Endothelial cell (in vitro differentiated cells): ENCODE data around the gene GP1BB. TPM values are rescaled to one million over a fixed set of nuclear protein-coding genes. Genes with fewer than 3 reads are reported as not detected.
A peak's percentile ranks its signal among the peaks of the same experiment; 100 is the strongest.

Experiments used
- DNase-seq: peaks from one replicate; pipeline ENCODE4 v3.0.0; 2021; ENCODE audit warnings: low spot score
- H3K27ac Mint-ChIP-seq: one replicate; pipeline ENCODE4 v1.8.0; 2021; ENCODE audit warnings: mixed read lengths, inconsistent platforms; ENCODE audit not compliant: unreplicated experiment
- H3K27me3 Mint-ChIP-seq: one replicate; pipeline ENCODE4 v1.8.0; 2021; ENCODE audit warnings: mild to moderate bottlenecking, moderate library complexity, mixed read lengths, inconsistent platforms; ENCODE audit not compliant: unreplicated experiment
- H3K36me3 Mint-ChIP-seq: one replicate; pipeline ENCODE4 v1.8.0; 2021; ENCODE audit warnings: mild to moderate bottlenecking, low read depth, mixed read lengths, inconsistent platforms; ENCODE audit not compliant: unreplicated experiment
- H3K4me1 Mint-ChIP-seq: one replicate; pipeline ENCODE4 v1.8.0; 2021; ENCODE audit warnings: mild to moderate bottlenecking, mixed read lengths, inconsistent platforms; ENCODE audit not compliant: unreplicated experiment
- H3K4me3 Mint-ChIP-seq: one replicate; pipeline ENCODE4 v1.8.0; 2021; ENCODE audit warnings: mild to moderate bottlenecking, mixed read lengths, inconsistent platforms; ENCODE audit not compliant: unreplicated experiment
- H3K9me3 Mint-ChIP-seq: one replicate; pipeline ENCODE4 v1.8.0; 2021; ENCODE audit warnings: mixed read lengths, inconsistent platforms; ENCODE audit not compliant: unreplicated experiment
- CTCF ChIP-seq: fragments of 200-600 bp; sonication (generic); IDR thresholded peaks from one replicate; pipeline ENCODE4 v1.5.0; 2021; ENCODE audit warnings: antibody characterized with exemption; ENCODE audit not compliant: unreplicated experiment
- total RNA-seq: library from RNA; stranded (reverse); fragmentation: NEBNext Ultra II Directional; extraction: Animal tissue kit (Norgen Biotek cat#: 25700); gene quantifications from one replicate; pipeline ENCODE4 v1.2.1, GENCODE V29; 2021; ENCODE audit not compliant: unreplicated experiment

Gene GP1BB
- total RNA-seq, 1 donor from 2014 or later = not detected

- peaks cover 4% of the 10 kb centered on the region for H3K36me3 Mint-ChIP-seq
- H3K9me3 Mint-ChIP-seq = no peaks in the 10 kb centered on the region
- H3K4me3 Mint-ChIP-seq = no peak overlapping the region
- H3K4me1 Mint-ChIP-seq = peaks cover 2% of the 10 kb centered on the region
- no peak for TF ChIP-seq CTCF
- H3K27me3 Mint-ChIP-seq = peaks cover 24% of the 10 kb centered on the region
- no peak for DNase-seq
- no peak overlapping the region for H3K27ac Mint-ChIP-seq
Measured at GRCh38 chr22:19715188-19715930, 8.0 kb upstream of the GP1BB start.

- Mint-ChIP-seq H3K4me1 (peaks cover 2% of the 10 kb centered on the region), H3K9me3 (no peaks in the 10 kb centered on the region), H3K27ac (no peak overlapping the region), H3K27me3 (peaks cover 33% of the 10 kb centered on the region), H3K4me3 (no peak overlapping the region), H3K36me3 (peaks cover 7% of the 10 kb centered on the region)
- no peak for DNase-seq
- no peak for TF ChIP-seq CTCF
Measured at GRCh38 chr22:19716041-19716828, 7.1 kb upstream of the GP1BB start.

- no peak for TF ChIP-seq CTCF
- H3K36me3 Mint-ChIP-seq = peaks cover 7% of the 10 kb centered on the region
- H3K27me3 Mint-ChIP-seq = peaks cover 33% of the 10 kb centered on the region
- H3K4me3 Mint-ChIP-seq = no peak overlapping the region
- H3K27ac Mint-ChIP-seq = no peak overlapping the region
- H3K9me3 Mint-ChIP-seq = no peaks in the 10 kb centered on the region
- H3K4me1 Mint-ChIP-seq = peaks cover 5% of the 10 kb centered on the region
- no peak for DNase-seq
Measured at GRCh38 chr22:19716829-19717105, 6.6 kb upstream of the GP1BB start.

DNA sequence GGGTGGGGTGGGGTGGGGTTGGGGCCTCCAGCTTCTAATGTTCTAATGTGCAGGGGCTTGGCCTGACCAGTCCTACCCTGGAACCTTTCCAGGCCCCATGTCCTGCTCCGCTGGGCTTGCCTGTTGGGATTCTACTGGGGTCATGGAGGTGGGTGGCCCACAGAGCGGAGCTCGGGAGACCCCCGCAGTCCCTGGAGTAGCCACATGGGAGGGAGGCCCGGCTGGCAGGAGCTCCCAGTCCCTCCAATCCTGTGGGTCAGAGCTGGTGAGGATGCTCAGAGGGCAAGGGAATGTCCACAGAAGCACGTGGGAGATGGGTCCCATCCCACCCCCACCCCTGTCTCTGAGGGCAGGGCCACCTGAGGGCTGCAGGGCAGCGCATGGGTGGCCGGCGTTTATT, 6.2 kb upstream of the GP1BB start:
- Mint-ChIP-seq H3K27me3 (peaks cover 31% of the 10 kb centered on the region), H3K4me1 (peaks cover 6% of the 10 kb centered on the region), H3K9me3 (no peaks in the 10 kb centered on the region), H3K27ac (no peak overlapping the region), H3K36me3 (peaks cover 7% of the 10 kb centered on the region), H3K4me3 (no peak overlapping the region)
- DNase-seq = no peak
- no peak for TF ChIP-seq CTCF

DNA sequence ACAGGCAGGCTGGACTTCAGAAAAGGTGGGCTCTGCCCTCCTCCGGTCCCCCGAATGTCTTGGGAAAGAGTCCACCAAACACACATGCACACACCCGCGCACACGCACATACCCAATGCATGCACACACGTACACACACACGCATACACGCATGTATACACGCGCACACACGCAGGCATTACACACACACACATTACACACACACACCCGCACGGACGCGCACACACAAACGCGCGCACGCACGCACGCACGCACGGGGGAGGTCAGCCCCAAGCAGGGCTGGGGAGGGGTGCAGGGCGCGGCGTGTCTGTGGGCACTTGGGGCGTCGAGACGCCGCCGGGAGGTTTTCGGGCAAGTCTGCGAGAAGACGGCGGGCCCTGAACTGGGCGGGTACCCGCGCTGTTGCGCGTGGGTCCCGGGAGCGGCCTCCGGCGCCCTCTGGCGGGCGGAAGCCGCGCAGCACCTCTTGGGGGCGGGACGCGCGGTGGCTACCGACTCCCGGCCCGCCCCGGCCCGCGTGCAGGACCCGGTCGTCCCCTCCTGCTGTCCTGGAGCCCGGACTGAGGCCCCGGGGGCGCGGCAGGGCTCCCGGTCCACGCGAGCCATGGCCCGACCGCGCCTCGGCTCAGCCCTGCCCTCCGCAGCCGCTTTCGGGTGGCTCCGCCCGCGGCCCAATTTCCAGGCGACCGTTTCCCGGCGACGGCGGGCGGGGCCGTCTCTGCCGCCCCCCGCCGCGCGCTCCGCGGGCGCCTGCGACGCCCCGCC, 5.5 kb upstream of the GP1BB start:
- Mint-ChIP-seq H3K4me3 (peak overlapping the region; percentile 88), H3K9me3 (no peaks in the 10 kb centered on the region), H3K4me1 (peaks cover 6% of the 10 kb centered on the region), H3K27me3 (peaks cover 31% of the 10 kb centered on the region), H3K36me3 (peaks cover 7% of the 10 kb centered on the region), H3K27ac (no peak overlapping the region)
- peak; percentile 87 for DNase-seq
- peak; percentile 98 for TF ChIP-seq CTCF
